OCI-LY1 (cell line): Measurements from ENCODE around the gene MGAT5B.
A peak's percentile ranks its signal among the peaks of the same experiment; 100 is the strongest.

ENCODE experiments used
- H2AFZ ChIP-seq: fragments of 200-600 bp; sonication (generic), shearing (Covaris generic); 2 replicates; pipeline ENCODE4 v1.6.0; 2014; ENCODE audit warnings: antibody characterized with exemption, mild to moderate bottlenecking, low read length
- H3F3A ChIP-seq: fragments of 200-600 bp; sonication (generic), shearing (Covaris generic); 2 replicates; pipeline ENCODE4 v1.6.0; 2014; ENCODE audit warnings: mild to moderate bottlenecking, antibody characterized with exemption, low read length, moderate library complexity; ENCODE audit not compliant: insufficient read depth
- H3K27ac ChIP-seq: fragments of 200-600 bp; sonication (generic); 2 replicates; pipeline ENCODE4 v1.5.1; 2014; ENCODE audit warnings: low read length, mixed run types, mild to moderate bottlenecking, low read depth; ENCODE audit not compliant: poor library complexity, severe bottlenecking
- H3K27me3 ChIP-seq: fragments of 200-600 bp; sonication (generic); 2 replicates; pipeline ENCODE4 v1.6.0; 2014; ENCODE audit warnings: antibody characterized with exemption, mild to moderate bottlenecking, low read length, moderate library complexity; ENCODE audit not compliant: insufficient read depth
- H3K36me3 ChIP-seq: fragments of 200-600 bp; sonication (generic); 2 replicates; pipeline ENCODE4 v1.6.1; 2014; ENCODE audit warnings: mild to moderate bottlenecking, antibody characterized with exemption, low read length, moderate library complexity, mixed read lengths; ENCODE audit not compliant: insufficient read depth
- H3K4me1 ChIP-seq: fragments of 200-600 bp; sonication (generic); 2 replicates; pipeline ENCODE4 v1.5.1; 2014; ENCODE audit warnings: mild to moderate bottlenecking, low read length, moderate library complexity; ENCODE audit not compliant: insufficient read depth, severe bottlenecking
- H3K4me2 ChIP-seq: fragments of 200-600 bp; sonication (generic), shearing (Covaris generic); 2 replicates; pipeline ENCODE4 v1.6.1; 2014; ENCODE audit warnings: low read length
- H3K4me3 ChIP-seq: fragments of 200-600 bp; sonication (generic); 2 replicates; pipeline ENCODE4 v1.5.1; 2014; ENCODE audit warnings: low read length, low read depth, mild to moderate bottlenecking, mixed read lengths; ENCODE audit not compliant: poor library complexity, severe bottlenecking
- H3K79me2 ChIP-seq: fragments of 200-600 bp; shearing (Covaris generic); 2 replicates; pipeline ENCODE4 v1.6.1; 2016; ENCODE audit warnings: mixed run types, low read length, mixed read lengths; ENCODE audit not compliant: insufficient read depth
- H3K9ac ChIP-seq: fragments of 200-600 bp; sonication (generic), shearing (Covaris generic); 2 replicates; pipeline ENCODE4 v1.6.1; 2014; ENCODE audit warnings: mild to moderate bottlenecking, low read length, mixed read lengths
- H3K9me2 ChIP-seq: fragments of 200-600 bp; sonication (generic), shearing (Covaris generic); 2 replicates; pipeline ENCODE4 v1.6.1; 2014; ENCODE audit warnings: low read depth, mild to moderate bottlenecking, low read length, mixed read lengths
- H3K9me3 ChIP-seq: fragments of 200-600 bp; shearing (Covaris generic); 2 replicates; pipeline ENCODE4 v1.6.1; 2014; ENCODE audit warnings: low read length, mixed read lengths
- H4K20me1 ChIP-seq: fragments of 200-600 bp; sonication (generic), shearing (Covaris generic); 2 replicates; pipeline ENCODE4 v1.6.0; 2016; ENCODE audit warnings: mild to moderate bottlenecking, low read length; ENCODE audit not compliant: insufficient read depth
- EZH2 ChIP-seq: fragments of 200-600 bp; sonication (generic), shearing (Covaris generic); IDR thresholded peaks from 2 replicates; pipeline ENCODE4 v1.8.0; 2017; ENCODE audit warnings: borderline replicate concordance, mixed run types, mild to moderate bottlenecking, antibody characterized with exemption, low read length, moderate library complexity, mixed read lengths
- TF ChIP-seq, protein P1 (sequence below): fragments of 200-600 bp; sonication (generic), shearing (Covaris generic); IDR thresholded peaks from 2 replicates; pipeline ENCODE4 v1.5.1; 2017; ENCODE audit warnings: mild to moderate bottlenecking, antibody characterized with exemption, low read length, moderate library complexity, mixed read lengths

MGAT5B gene

DNA sequence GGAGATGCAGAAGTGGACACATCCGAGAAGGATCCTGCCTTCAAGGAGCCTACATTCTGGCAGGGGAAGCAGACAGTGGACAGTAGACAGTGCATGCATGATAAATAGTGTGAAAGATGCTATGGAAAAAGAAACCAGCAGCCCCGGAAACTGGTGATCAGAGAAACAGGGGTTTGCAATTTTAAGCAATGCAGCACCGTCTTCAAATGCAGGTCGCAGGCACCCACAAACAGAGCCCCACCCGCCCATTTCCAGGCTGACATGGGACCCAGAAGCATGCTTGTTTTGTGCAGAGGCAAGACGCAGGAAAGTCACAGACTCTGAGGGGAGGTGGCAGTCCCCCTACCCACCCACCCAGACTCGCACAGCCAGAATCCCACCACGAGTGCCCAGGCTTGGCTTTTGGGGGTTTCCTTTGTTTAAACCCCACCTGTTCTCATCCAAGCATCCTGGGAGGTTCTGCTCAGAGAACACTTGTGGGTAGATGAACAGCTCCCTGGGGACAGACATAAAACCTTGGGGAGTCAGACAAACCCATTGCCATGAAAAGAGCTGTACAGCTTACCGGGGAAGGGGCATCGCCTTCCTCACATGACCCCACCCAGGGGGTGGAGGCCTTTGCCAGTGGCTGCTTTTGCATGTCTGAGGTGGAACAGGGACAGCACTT lies 114.3 kb downstream of the MGAT5B start:
- TF ChIP-seq, protein P1, sequence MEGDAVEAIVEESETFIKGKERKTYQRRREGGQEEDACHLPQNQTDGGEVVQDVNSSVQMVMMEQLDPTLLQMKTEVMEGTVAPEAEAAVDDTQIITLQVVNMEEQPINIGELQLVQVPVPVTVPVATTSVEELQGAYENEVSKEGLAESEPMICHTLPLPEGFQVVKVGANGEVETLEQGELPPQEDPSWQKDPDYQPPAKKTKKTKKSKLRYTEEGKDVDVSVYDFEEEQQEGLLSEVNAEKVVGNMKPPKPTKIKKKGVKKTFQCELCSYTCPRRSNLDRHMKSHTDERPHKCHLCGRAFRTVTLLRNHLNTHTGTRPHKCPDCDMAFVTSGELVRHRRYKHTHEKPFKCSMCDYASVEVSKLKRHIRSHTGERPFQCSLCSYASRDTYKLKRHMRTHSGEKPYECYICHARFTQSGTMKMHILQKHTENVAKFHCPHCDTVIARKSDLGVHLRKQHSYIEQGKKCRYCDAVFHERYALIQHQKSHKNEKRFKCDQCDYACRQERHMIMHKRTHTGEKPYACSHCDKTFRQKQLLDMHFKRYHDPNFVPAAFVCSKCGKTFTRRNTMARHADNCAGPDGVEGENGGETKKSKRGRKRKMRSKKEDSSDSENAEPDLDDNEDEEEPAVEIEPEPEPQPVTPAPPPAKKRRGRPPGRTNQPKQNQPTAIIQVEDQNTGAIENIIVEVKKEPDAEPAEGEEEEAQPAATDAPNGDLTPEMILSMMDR, result no peak
- H3K4me1 ChIP-seq, result peaks cover 49% of the 10 kb centered on the region
- no peak overlapping the region for H2AFZ ChIP-seq
- H4K20me1 ChIP-seq, result no peaks in the 10 kb centered on the region
- H3K9ac ChIP-seq, result peak overlapping the region; percentile 48
- H3K27ac ChIP-seq, result peak overlapping the region; percentile 65
- no peaks in the 10 kb centered on the region for H3F3A ChIP-seq
- peak overlapping the region; percentile 39; the same call in 1 of the 2 replicates for H3K4me2 ChIP-seq
- no peaks in the 10 kb centered on the region for H3K36me3 ChIP-seq
- H3K9me2 ChIP-seq, result no peaks in the 10 kb centered on the region
- H3K9me3 ChIP-seq, result peaks cover 10% of the 10 kb centered on the region
- H3K27me3 ChIP-seq, result no peaks in the 10 kb centered on the region
- H3K4me3 ChIP-seq, result no peak overlapping the region
- H3K79me2 ChIP-seq, result no peaks in the 10 kb centered on the region

DNA sequence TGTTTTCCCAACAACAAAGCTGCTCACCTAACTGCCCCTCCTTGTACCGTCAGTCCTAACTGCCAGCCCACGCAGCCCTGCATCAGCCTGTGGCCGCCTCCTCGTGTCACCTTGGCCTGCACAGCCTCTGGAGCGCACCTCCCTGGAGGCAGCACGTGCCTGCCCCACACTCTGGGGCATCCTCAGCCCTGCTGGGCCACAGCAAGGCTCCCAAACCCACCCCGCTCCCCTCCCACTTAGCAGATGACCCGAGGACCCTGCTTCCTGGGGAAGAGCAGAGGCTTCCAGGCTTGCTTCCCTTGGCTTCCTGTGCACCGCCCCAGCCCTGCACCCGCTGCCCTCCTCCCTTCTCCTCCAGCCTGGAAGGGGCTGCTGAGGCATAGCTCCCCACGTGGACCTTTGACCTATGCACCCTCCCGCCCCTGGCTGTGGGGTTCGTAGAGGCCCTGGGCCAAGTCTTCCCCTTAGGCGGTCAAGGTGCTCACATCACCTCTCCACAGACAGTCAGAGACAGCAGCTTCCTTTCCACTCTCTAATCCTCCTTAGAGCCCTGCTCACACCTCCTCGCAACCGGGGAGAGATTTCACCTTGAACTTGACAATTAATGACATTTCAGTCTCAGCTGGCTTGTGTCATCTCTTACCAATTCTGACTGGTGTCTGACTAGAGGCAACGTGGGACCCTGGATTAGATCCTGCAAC lies 115.0 kb downstream of the MGAT5B start:
- Histone ChIP-seq H4K20me1 (no peaks in the 10 kb centered on the region), H3K36me3 (no peaks in the 10 kb centered on the region), H3K4me3 (no peak overlapping the region), H3K9ac (peak overlapping the region; percentile 48), H3F3A (no peaks in the 10 kb centered on the region), H3K4me2 (peak overlapping the region; percentile 39; the same call in 1 of the 2 replicates), H2AFZ (0 out of 2 replicates have a peak overlapping the region, but pooled peaks have one; percentile 10), H3K27ac (peak overlapping the region; percentile 65), H3K9me2 (no peaks in the 10 kb centered on the region), H3K4me1 (peaks cover 56% of the 10 kb centered on the region), H3K79me2 (no peaks in the 10 kb centered on the region), H3K27me3 (no peaks in the 10 kb centered on the region), H3K9me3 (peaks cover 6% of the 10 kb centered on the region)
- TF ChIP-seq, protein P1, result no peak

DNA sequence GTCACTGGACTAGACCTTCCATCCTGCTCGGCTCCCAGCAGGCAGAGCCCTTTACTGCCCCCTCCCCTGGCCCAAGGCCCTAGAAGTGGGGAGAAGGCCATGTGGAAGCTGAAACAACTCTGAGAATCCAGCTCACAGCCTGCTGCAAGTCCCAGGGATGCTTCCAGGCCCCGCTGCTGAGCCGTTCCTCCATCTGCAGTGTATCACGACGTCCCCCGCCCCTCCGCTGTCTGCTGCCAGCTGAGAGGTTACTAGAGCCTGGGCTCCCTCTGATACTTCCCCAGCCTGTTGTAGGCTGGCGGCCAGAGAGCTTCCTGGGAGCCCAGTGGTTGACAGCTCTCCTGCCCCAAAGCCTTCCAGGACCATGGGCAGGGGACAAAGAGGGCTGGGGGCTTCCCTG lies 118.2 kb downstream of the MGAT5B start:
- TF ChIP-seq, protein P1, result no peak
- no peak for TF ChIP-seq EZH2
- H3K79me2 ChIP-seq, result no peaks in the 10 kb centered on the region
- peak overlapping the region; percentile 99 for H3K27ac ChIP-seq
- H4K20me1 ChIP-seq, result no peaks in the 10 kb centered on the region
- H3K9me3 ChIP-seq, result no peaks in the 10 kb centered on the region
- H3K9me2 ChIP-seq, result no peaks in the 10 kb centered on the region
- no peaks in the 10 kb centered on the region for H3K27me3 ChIP-seq
- H3K36me3 ChIP-seq, result no peaks in the 10 kb centered on the region
- H3K9ac ChIP-seq, result peak overlapping the region; percentile 51; the same call in 1 of the 2 replicates
- H3F3A ChIP-seq, result no peaks in the 10 kb centered on the region
- H3K4me3 ChIP-seq, result peak overlapping the region; percentile 33
- H3K4me2 ChIP-seq, result peak overlapping the region; percentile 52
- H3K4me1 ChIP-seq, result peaks cover 79% of the 10 kb centered on the region
- no peak overlapping the region for H2AFZ ChIP-seq
